Mesenchymal stem cell (in vitro differentiated cells and primary cell): ENCODE measurements around the gene CYP2S1.

Experiments used
- DNase-seq: peaks from one replicate; pipeline ENCODE4 v3.0.0-alpha.2; 2013
- H2AFZ ChIP-seq: one replicate; pipeline ENCODE4 v1.6.1; 2013; ENCODE audit warnings: low read depth, mild to moderate bottlenecking, control low read depth, inconsistent platforms, low read length, moderate library complexity
- H2AK5ac ChIP-seq: 2 replicates; pipeline ENCODE4 v1.6.1; 2013; ENCODE audit warnings: low read length, moderate library complexity, mild to moderate bottlenecking, inconsistent platforms; ENCODE audit not compliant: severe bottlenecking
- H2BK120ac ChIP-seq: one replicate; pipeline ENCODE4 v1.6.1; 2013; ENCODE audit warnings: low read depth, mild to moderate bottlenecking, inconsistent platforms, low read length, moderate library complexity
- H2BK12ac ChIP-seq, 2 experiments: one replicate each; pipeline ENCODE4 v1.6.1; 2013; ENCODE audit warnings: inconsistent platforms in 2 of 2, low read length in 2 of 2, mild to moderate bottlenecking in 2 of 2, moderate library complexity in 2 of 2, control low read depth in 1 of 2
- H2BK15ac ChIP-seq: one replicate; pipeline ENCODE4 v1.6.1; 2013; ENCODE audit warnings: mild to moderate bottlenecking, low read depth, inconsistent platforms; ENCODE audit not compliant: poor library complexity, severe bottlenecking
- H2BK5ac ChIP-seq: 2 replicates; pipeline ENCODE4 v1.6.1; 2013; ENCODE audit warnings: low read depth, mild to moderate bottlenecking, low read length, control low read depth, inconsistent platforms; ENCODE audit not compliant: poor library complexity, severe bottlenecking
- H3K14ac ChIP-seq, 2 experiments: one replicate each; pipeline ENCODE4 v1.6.1; 2013; ENCODE audit warnings: inconsistent platforms in 2 of 2, low read length in 2 of 2, control low read depth in 1 of 2, mild to moderate bottlenecking in 1 of 2, moderate library complexity in 1 of 2
- H3K18ac ChIP-seq, 2 experiments: one replicate each; pipeline ENCODE4 v1.6.1; 2013; ENCODE audit warnings: inconsistent platforms in 2 of 2, low read length in 2 of 2, control low read depth in 1 of 2, low read depth in 1 of 2, mild to moderate bottlenecking in 1 of 2
- H3K23ac ChIP-seq, 2 experiments: one replicate each; pipeline ENCODE4 v1.6.1; 2013; ENCODE audit warnings: inconsistent platforms in 2 of 2, low read length in 2 of 2, mild to moderate bottlenecking in 2 of 2, moderate library complexity in 2 of 2, control low read depth in 1 of 2
- H3K27ac ChIP-seq: 2 replicates; pipeline ENCODE4 v1.5.1; 2013; ENCODE audit warnings: mild to moderate bottlenecking, moderate library complexity, low read length, control low read depth, inconsistent platforms; ENCODE audit not compliant: poor library complexity, severe bottlenecking
- H3K27me3 ChIP-seq, 2 experiments: 2 replicates each; pipeline versions ENCODE4 v1.6.1 to v1.7.0; 2013; ENCODE audit warnings: low read length in 2 of 2, mild to moderate bottlenecking in 2 of 2, moderate library complexity in 2 of 2, control low read depth in 1 of 2, inconsistent platforms in 1 of 2; ENCODE audit not compliant: control insufficient read depth in 1 of 2, insufficient read depth in 1 of 2
- H3K36me3 ChIP-seq, 2 experiments: 2 replicates each; pipeline versions ENCODE4 v1.6.1 to v1.7.0; 2013; ENCODE audit warnings: low read length in 2 of 2, control low read depth in 1 of 2, inconsistent platforms in 1 of 2, low read depth in 1 of 2, mild to moderate bottlenecking in 1 of 2; ENCODE audit not compliant: insufficient read depth in 2 of 2, control insufficient read depth in 1 of 2
- H3K4ac ChIP-seq, 2 experiments: one replicate each; pipeline ENCODE4 v1.6.1; 2013; ENCODE audit warnings: inconsistent platforms in 2 of 2, low read length in 2 of 2, mild to moderate bottlenecking in 2 of 2, moderate library complexity in 2 of 2, control low read depth in 1 of 2, low read depth in 1 of 2
- H3K4me1 ChIP-seq: 2 replicates; pipeline ENCODE4 v1.6.1; 2013; ENCODE audit warnings: low read depth, low read length, control low read depth; ENCODE audit not compliant: control insufficient read depth, insufficient read depth
- H3K4me2 ChIP-seq: 2 replicates; pipeline ENCODE4 v1.6.1; 2013; ENCODE audit warnings: low read length, mild to moderate bottlenecking, inconsistent platforms; ENCODE audit not compliant: poor library complexity, severe bottlenecking
- H3K4me3 ChIP-seq, 2 experiments: 2 replicates each; pipeline versions ENCODE4 v1.5.1 to v1.7.0; 2013; ENCODE audit warnings: low read length in 2 of 2, mild to moderate bottlenecking in 2 of 2, control low read depth in 1 of 2, low read depth in 1 of 2; ENCODE audit not compliant: insufficient read depth in 1 of 2
- H3K79me1 ChIP-seq: replicated peaks from 2 replicates; pipeline ENCODE4 v1.6.1; 2013; ENCODE audit warnings: mild to moderate bottlenecking, control low read depth, low read length, inconsistent platforms; ENCODE audit not compliant: poor library complexity, severe bottlenecking
- H3K9ac ChIP-seq: 2 replicates; pipeline ENCODE4 v1.7.0; 2013; ENCODE audit warnings: mild to moderate bottlenecking, low read length, moderate library complexity
- H3K9me3 ChIP-seq: 2 replicates; pipeline ENCODE4 v1.7.0; 2013; ENCODE audit warnings: mild to moderate bottlenecking, low read length; ENCODE audit not compliant: control insufficient read depth
- H4K8ac ChIP-seq: one replicate; pipeline ENCODE4 v1.6.1; 2013; ENCODE audit warnings: inconsistent platforms, mild to moderate bottlenecking, low read length, moderate library complexity
- H4K91ac ChIP-seq: one replicate; pipeline ENCODE4 v1.6.1; 2013; ENCODE audit warnings: mild to moderate bottlenecking, low read length, inconsistent platforms
- WGBS: methylation state at CpG from one replicate; pipeline ENCODE4 v1.1.7; 2013; ENCODE audit warnings: mixed read lengths; 5-methylcytosine and 5-hydroxymethylcytosine counted together

The CYP2S1 gene

DNA sequence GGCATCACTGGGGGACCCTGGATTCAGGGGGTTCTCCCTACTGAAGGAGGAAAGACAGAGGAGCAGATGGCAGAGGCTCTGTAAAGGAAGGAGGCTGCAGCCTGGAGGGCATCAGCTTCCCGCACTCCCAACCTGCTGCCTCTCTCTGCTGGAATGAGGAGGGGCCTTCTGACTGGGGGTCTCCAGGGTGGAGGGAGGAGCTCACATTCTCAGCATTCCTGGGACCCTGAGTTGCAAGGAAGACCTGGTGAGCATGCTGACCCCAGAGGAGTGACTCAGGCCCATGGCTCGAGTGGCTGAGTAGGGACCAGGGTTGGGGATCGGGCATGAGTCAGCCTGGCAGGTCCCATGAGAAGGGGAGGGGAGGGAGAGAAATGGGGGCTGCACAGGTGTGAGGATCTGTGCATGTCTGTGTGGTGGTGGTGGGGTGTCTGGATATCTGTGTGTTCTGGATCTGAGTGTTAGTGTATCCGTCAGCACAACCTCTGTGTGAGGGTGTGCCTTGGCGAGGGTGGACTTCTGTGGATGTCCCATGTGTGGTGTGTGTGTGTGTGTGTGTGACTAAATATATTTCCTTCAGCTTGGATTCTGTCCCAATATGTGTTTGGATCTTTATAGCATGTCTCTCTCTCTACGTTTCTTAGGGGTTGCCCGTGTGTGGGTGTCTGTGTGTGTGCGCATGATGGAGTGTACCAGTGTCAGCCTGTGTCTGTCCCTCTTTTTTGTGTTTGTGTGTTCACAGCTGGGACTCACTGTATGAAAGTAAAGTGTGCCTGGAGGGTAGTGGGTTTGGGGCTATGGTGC, 30.6 kb downstream of the CYP2S1 start:
- peak overlapping the region; percentile 58 for H2BK15ac ChIP-seq
- WGBS: 14% methylated on average over 8 of the region's 8 CpGs
- H2BK12ac ChIP-seq: peak overlapping the region; percentile 49 to 85
- peak overlapping the region; percentile 77 for H4K91ac ChIP-seq
- H3K9ac ChIP-seq: peak overlapping the region; percentile 83
- H3K4me2 ChIP-seq: peak overlapping the region; percentile 11
- H3K23ac ChIP-seq: no peak overlapping the region
- H3K9me3 ChIP-seq: no peaks in the 10 kb centered on the region
- H3K18ac ChIP-seq: peak overlapping the region; percentile 22 to 77
- H3K4me1 ChIP-seq: peaks cover 54% of the 10 kb centered on the region
- H3K4me3 ChIP-seq: peak overlapping the region in 1 of 2 experiments; percentile 69
- peak overlapping the region; percentile 95 for H3K27ac ChIP-seq
- H3K4ac ChIP-seq: peak overlapping the region; percentile 42 to 57
- peaks cover 47 to 52% of the 10 kb centered on the region in 2 experiments for H3K36me3 ChIP-seq
- H2AK5ac ChIP-seq: peak overlapping the region; percentile 58
- no peak overlapping the region for H2AFZ ChIP-seq
- H3K79me1 ChIP-seq: no peaks in the 10 kb centered on the region
- H2BK120ac ChIP-seq: peak overlapping the region; percentile 87
- H3K14ac ChIP-seq: no peak overlapping the region
- H3K27me3 ChIP-seq: no peaks in the 10 kb centered on the region
- DNase-seq: peak; percentile 87
- peak overlapping the region; percentile 59 for H4K8ac ChIP-seq
- H2BK5ac ChIP-seq: peak overlapping the region; percentile 84

DNA sequence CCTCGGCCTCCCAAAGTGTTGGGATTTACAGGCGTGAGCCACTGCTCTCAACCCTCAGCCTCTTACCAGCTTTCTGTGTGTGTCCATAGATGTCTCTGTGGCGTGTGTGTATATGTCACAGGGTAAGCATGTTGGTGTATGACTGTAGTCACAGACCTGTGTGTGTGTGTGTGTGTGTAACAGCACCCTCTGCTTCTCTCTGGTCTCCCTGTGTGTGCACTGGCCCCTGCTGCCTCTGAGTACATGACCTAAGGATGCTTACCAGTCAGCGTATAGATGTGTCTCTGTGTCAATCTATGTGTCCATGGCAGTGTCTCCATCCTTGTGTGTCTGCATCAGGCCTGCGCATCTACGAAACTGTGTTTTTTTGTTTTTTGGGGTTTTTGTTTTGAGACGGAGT, 31.6 kb downstream of the CYP2S1 start:
- H4K91ac ChIP-seq: peak overlapping the region; percentile 30
- DNase-seq: peak; percentile 24
- no peak overlapping the region for H4K8ac ChIP-seq
- H2BK5ac ChIP-seq: peak overlapping the region; percentile 33
- no peaks in the 10 kb centered on the region for H3K9me3 ChIP-seq
- peak overlapping the region in 1 of 2 experiments; percentile 69 for H3K4me3 ChIP-seq
- H3K4ac ChIP-seq: peak overlapping the region; percentile 29 to 32
- H3K79me1 ChIP-seq: peaks cover 3% of the 10 kb centered on the region
- H3K4me1 ChIP-seq: peaks cover 54% of the 10 kb centered on the region
- H3K27me3 ChIP-seq: no peaks in the 10 kb centered on the region
- peak overlapping the region; percentile 83 for H3K9ac ChIP-seq
- H2BK120ac ChIP-seq: no peak overlapping the region
- H2BK15ac ChIP-seq: no peak overlapping the region
- no peak overlapping the region for H3K4me2 ChIP-seq
- H2AK5ac ChIP-seq: peak overlapping the region; percentile 58
- H3K27ac ChIP-seq: peak overlapping the region; percentile 95
- peak overlapping the region in 1 of 2 experiments; percentile 75 for H2BK12ac ChIP-seq
- peak overlapping the region in 1 of 2 experiments; percentile 19 for H3K14ac ChIP-seq
- H3K36me3 ChIP-seq: peaks cover 51 to 56% of the 10 kb centered on the region in 2 experiments
- H3K23ac ChIP-seq: no peak overlapping the region
- 91% methylated on average over 6 of the region's 7 CpGs for WGBS
- H2AFZ ChIP-seq: no peak overlapping the region
- peak overlapping the region in 1 of 2 experiments; percentile 67 for H3K18ac ChIP-seq

DNA sequence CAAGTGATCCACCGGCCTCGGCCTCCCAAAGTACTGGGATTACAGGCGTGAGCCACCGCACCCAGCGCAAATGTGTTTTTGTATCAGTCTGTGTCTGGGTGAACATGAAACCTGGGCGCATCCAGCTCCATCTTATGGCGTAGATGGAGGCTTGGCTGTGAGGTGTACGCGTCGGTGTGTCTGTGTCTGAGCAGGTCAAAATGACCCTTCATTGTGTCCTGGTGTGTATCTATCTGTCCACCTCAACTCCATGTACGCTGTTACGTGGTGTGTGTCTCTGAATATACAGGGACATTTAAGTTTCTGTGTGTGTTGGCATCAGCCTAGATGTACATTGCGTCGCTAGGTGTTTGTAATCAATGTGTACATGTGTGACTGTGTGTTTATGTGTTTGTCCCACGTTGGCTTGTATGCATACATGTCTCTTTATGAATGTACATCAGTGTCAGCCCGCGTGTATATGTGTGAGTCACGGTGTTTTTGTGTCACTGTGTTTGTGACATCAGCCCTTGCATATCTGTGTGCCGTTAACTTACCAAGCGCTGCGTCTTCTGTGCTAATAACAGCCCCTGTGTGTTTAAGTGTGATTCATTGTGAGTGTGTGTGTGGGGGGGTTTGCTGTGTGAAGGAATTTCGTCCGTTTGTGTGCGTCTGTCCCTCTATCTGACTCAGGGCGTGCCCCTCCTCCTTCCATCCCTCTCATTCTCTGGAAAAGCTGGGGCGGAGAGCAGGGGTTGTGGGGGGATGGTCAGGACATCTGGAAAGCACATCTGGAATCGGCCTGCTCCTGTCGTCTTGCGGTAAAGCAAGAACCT, 32.4 kb downstream of the CYP2S1 start:
- Histone ChIP-seq H3K18ac (peak overlapping the region; percentile 72 to 96), H3K4ac (peak overlapping the region; percentile 57 to 75), H3K23ac (no peak overlapping the region), H3K27ac (peak overlapping the region; percentile 95), H2AFZ (no peak overlapping the region), H3K9ac (peak overlapping the region; percentile 84), H4K8ac (peak overlapping the region; percentile 76), H2BK120ac (peak overlapping the region; percentile 86), H2BK5ac (peak overlapping the region; percentile 86), H3K14ac (peak overlapping the region in 1 of 2 experiments; percentile 36), H3K9me3 (no peaks in the 10 kb centered on the region), H3K4me3 (peak overlapping the region in 1 of 2 experiments; percentile 70), H3K36me3 (peaks cover 52 to 61% of the 10 kb centered on the region in 2 experiments), H3K79me1 (peaks cover 4% of the 10 kb centered on the region), H3K27me3 (no peaks in the 10 kb centered on the region), H2AK5ac (peak overlapping the region; percentile 75), H4K91ac (peak overlapping the region; percentile 90), H2BK12ac (peak overlapping the region; percentile 46 to 55), H3K4me1 (peaks cover 55% of the 10 kb centered on the region), H2BK15ac (peak overlapping the region; percentile 55), H3K4me2 (peak overlapping the region; percentile 52)
- 45% methylated on average over 25 of the region's 29 CpGs for WGBS
- DNase-seq: peak; percentile 100
